HCT116 (cell line): ENCODE results near the gene CSHL1. TPM values are rescaled to one million over a fixed set of nuclear protein-coding genes. Genes with fewer than 3 reads are reported as not detected.
"Not testable (repeated sequence)": the region's sequence is repeated elsewhere in the genome, so short reads cannot be mapped to it uniquely, and the experiment has no call there.

Experiments
- ATAC-seq: fragments of 200-7000 bp; cut with Tn5 transposase; 2 replicates; pipeline ENCODE4 v1.9.1; 2020; ENCODE audit warnings: mild to moderate bottlenecking, moderate library complexity
- BruUV-seq: library from RNA; stranded (reverse); fragments of 400-500 nt; replicated peaks from 2 replicates; lab custom pipeline; 2021; lab: Mats Ljungman, UMichigan
- CTCF ChIA-PET: fragments of 300-600 bp; sonication (Branson Sonifier 250); formaldehyde crosslinking; loops from one replicate; lab custom pipeline; 2021; ENCODE audit warnings: antibody characterized with exemption; lab: Charles Lee
- POLR2A ChIA-PET: fragments of 300-600, 350-600 bp; sonication (Branson Sonifier 250); formaldehyde crosslinking; loops from one replicate; lab custom pipeline; 2021; ENCODE audit warnings: antibody characterized with exemption; lab: Charles Lee
- RAD21 ChIA-PET, 2 experiments: fragments of 300-600 bp; sonication (Branson Sonifier 250); formaldehyde crosslinking; loops; one replicate each; lab custom pipeline; 2023; ENCODE audit warnings: low total read pairs in 2 of 2; ENCODE audit not compliant: uncharacterized antibody in 2 of 2, unreplicated experiment in 2 of 2, low non-redundant PET in 1 of 2; lab: Charles Lee
- DNase-seq: peaks from one replicate; pipeline ENCODE4 v3.0.0-alpha.2; 2010; ENCODE audit warnings: low read depth, low spot score
- H2AFZ ChIP-seq: fragments of 200-600 bp; shearing (Covaris generic), sonication (generic); 2 replicates; pipeline ENCODE4 v1.6.1; 2017; ENCODE audit warnings: low read depth, mixed run types, mixed read lengths, antibody characterized with exemption, low read length; ENCODE audit not compliant: poor library complexity, severe bottlenecking
- H3K27ac ChIP-seq: 2 replicates; pipeline ENCODE4 v1.5.1; 2012; ENCODE audit warnings: low read depth, low read length
- H3K27me3 ChIP-seq: fragments of 200-600 bp; sonication (generic); 2 replicates; pipeline ENCODE4 v1.6.1; 2016; ENCODE audit warnings: mixed run types, low read length, mixed read lengths; ENCODE audit not compliant: insufficient read depth
- H3K36me3 ChIP-seq, 2 experiments: fragments of 200-500 bp in 1 of 2; fragments of 200-600 bp in 1 of 2; sonication (Bioruptor generic) in 1 of 2; sonication (generic) in 1 of 2; 2 replicates each; pipeline versions ENCODE4 v1.5.1 to v1.6.1; 2014 to 2016; ENCODE audit warnings: low read length in 2 of 2, inconsistent platforms in 1 of 2, mixed read lengths in 1 of 2, mixed run types in 1 of 2; ENCODE audit not compliant: insufficient read depth in 2 of 2, control insufficient read depth in 1 of 2
- H3K4me1 ChIP-seq, 2 experiments: fragments of 200-600 bp in 1 of 2; sonication (generic) in 1 of 2; 2 replicates each; pipeline versions ENCODE4 v1.5.1 to v1.6.1; 2012 to 2017; ENCODE audit warnings: low read length in 2 of 2, inconsistent platforms in 1 of 2, mild to moderate bottlenecking in 1 of 2, mixed read lengths in 1 of 2, mixed run types in 1 of 2, moderate library complexity in 1 of 2; ENCODE audit not compliant: insufficient read depth in 2 of 2, control insufficient read depth in 1 of 2
- H3K4me2 ChIP-seq: fragments of 200-600 bp; sonication (generic); 2 replicates; pipeline ENCODE4 v1.6.1; 2017; ENCODE audit warnings: mixed run types, low read length, mixed read lengths
- H3K4me3 ChIP-seq, 2 experiments: fragments of 200-600 bp in 1 of 2; sonication (generic) in 1 of 2; replicated peaks in 1 of 2; 2 replicates each; pipeline ENCODE4 v1.5.1; 2011 to 2016; ENCODE audit warnings: low read length in 2 of 2, control low read depth in 1 of 2, low read depth in 1 of 2, mild to moderate bottlenecking in 1 of 2, mixed read lengths in 1 of 2, mixed run types in 1 of 2
- H3K79me2 ChIP-seq: fragments of 200-600 bp; sonication (generic); 2 replicates; pipeline ENCODE4 v1.6.1; 2017; ENCODE audit warnings: mild to moderate bottlenecking, mixed run types, low read length, moderate library complexity, mixed read lengths; ENCODE audit not compliant: insufficient read depth
- H3K9ac ChIP-seq: fragments of 200-600 bp; sonication (generic); 2 replicates; pipeline ENCODE4 v1.6.1; 2016; ENCODE audit warnings: low read length, mixed read lengths
- H3K9me2 ChIP-seq: fragments of 200-600 bp; sonication (generic), shearing (Covaris generic); 2 replicates; pipeline ENCODE4 v1.6.1; 2017; ENCODE audit warnings: mixed run types, mild to moderate bottlenecking, moderate library complexity; ENCODE audit not compliant: insufficient read depth
- H3K9me3 ChIP-seq, 2 experiments: fragments of 200-500 bp in 1 of 2; fragments of 200-600 bp in 1 of 2; sonication (Bioruptor generic) in 1 of 2; sonication (generic) in 1 of 2; 2 replicates each; pipeline ENCODE4 v1.6.1; 2014 to 2017; ENCODE audit warnings: low read length in 2 of 2, mixed read lengths in 2 of 2, inconsistent platforms in 1 of 2, low read depth in 1 of 2, mild to moderate bottlenecking in 1 of 2, mixed run types in 1 of 2, moderate library complexity in 1 of 2; ENCODE audit not compliant: control insufficient read depth in 1 of 2, insufficient read depth in 1 of 2
- H4K20me1 ChIP-seq: fragments of 200-600 bp; sonication (generic), shearing (Covaris generic); 2 replicates; pipeline ENCODE4 v1.6.1; 2017; ENCODE audit warnings: mixed run types, mild to moderate bottlenecking, moderate library complexity; ENCODE audit not compliant: insufficient read depth
- intact Hi-C: fragments of 100-400 bp; cut with micrococcal nuclease; formaldehyde crosslinking; loops from 2 replicates; pipeline ENCODE4 v1.10.0; 2022
- total RNA-seq: library from RNA; stranded (reverse); gene quantifications from one replicate; pipeline ENCODE4 v1.2.1, GENCODE V29; 2021; ENCODE audit not compliant: unreplicated experiment

Gene CSHL1
- total RNA-seq, 1 experiment from 2014 or later: not detected

- RAD21 ChIA-PET, H3K27ac ChIP-seq, H3K27me3 ChIP-seq, DNase-seq, CTCF ChIA-PET, POLR2A ChIA-PET, H3K9ac ChIP-seq, H2AFZ ChIP-seq, H3K4me3 ChIP-seq, intact Hi-C loops, H3K9me3 ChIP-seq, H3K9me2 ChIP-seq, BruUV-seq, H3K4me2 ChIP-seq, H3K36me3 ChIP-seq, H3K4me1 ChIP-seq, H3K79me2 ChIP-seq, ATAC-seq, H4K20me1 ChIP-seq: not testable (repeated sequence)
Observed at GRCh38 chr17:63871646-63872365, 39.3 kb downstream of the CSHL1 start.

GRCh38 chr17:63870292-63870665 is 40.8 kb downstream of the CSHL1 start:
- H4K20me1 ChIP-seq, H3K9ac ChIP-seq, H3K9me2 ChIP-seq, H3K27me3 ChIP-seq, RAD21 ChIA-PET, H3K79me2 ChIP-seq, H3K27ac ChIP-seq, H2AFZ ChIP-seq, DNase-seq, H3K4me3 ChIP-seq, H3K4me2 ChIP-seq, H3K36me3 ChIP-seq, ATAC-seq, BruUV-seq, intact Hi-C loops, H3K9me3 ChIP-seq, POLR2A ChIA-PET: not testable (repeated sequence)
- CTCF ChIA-PET: interaction anchor here (1.1 to 1.7 kb wide), 5 partner anchors 10 to 263 kb away, joined by 3 to 6 read pairs (median 4); partner anchors contain the start of gene GH2
- peaks cover 0 to 13% of the 10 kb centered on the region in 2 experiments; a peak in 2 of 4 replicates for H3K4me1 ChIP-seq
